Osteoblast (primary cell): ENCODE measurements around the gene RNF31. TPM values are rescaled to one million over a fixed set of nuclear protein-coding genes. Genes with fewer than 3 reads are reported as not detected.

ENCODE experiments used
- DNase-seq: peaks from one replicate; pipeline ENCODE4 v3.0.0; 2011; ENCODE audit warnings: low spot score, mixed read lengths; ENCODE audit not compliant: insufficient read length; ENCODE audit errors: missing footprints
- H2AFZ ChIP-seq: 2 replicates; pipeline ENCODE4 v1.6.0; 2011; ENCODE audit warnings: mild to moderate bottlenecking, low read length
- H3K27ac ChIP-seq: 2 replicates; pipeline ENCODE4 v1.5.1; 2011; ENCODE audit warnings: mild to moderate bottlenecking, low read depth, low read length, moderate library complexity
- H3K27me3 ChIP-seq: 2 replicates; pipeline ENCODE4 v1.6.0; 2012; ENCODE audit warnings: mild to moderate bottlenecking, control low read depth, inconsistent platforms, low read length, moderate library complexity; ENCODE audit not compliant: insufficient read depth
- H3K36me3 ChIP-seq: 2 replicates; pipeline ENCODE4 v1.5.1; 2011; ENCODE audit warnings: mild to moderate bottlenecking, low read length, control low read depth, moderate library complexity; ENCODE audit not compliant: insufficient read depth
- H3K4me1 ChIP-seq: 2 replicates; pipeline ENCODE4 v1.5.1; 2011; ENCODE audit warnings: mild to moderate bottlenecking, low read length, control low read depth, moderate library complexity; ENCODE audit not compliant: insufficient read depth
- H3K4me2 ChIP-seq: 2 replicates; pipeline ENCODE4 v1.6.0; 2011; ENCODE audit warnings: mild to moderate bottlenecking, low read length; ENCODE audit not compliant: insufficient read depth
- H3K4me3 ChIP-seq: fragments of 200-600 bp; sonication (generic); 3 replicates; pipeline ENCODE4 v1.5.1; 2012; ENCODE audit warnings: mild to moderate bottlenecking, low read length, inconsistent platforms; ENCODE audit not compliant: insufficient read depth
- H3K79me2 ChIP-seq: 2 replicates; pipeline ENCODE4 v1.6.0; 2012; ENCODE audit warnings: mild to moderate bottlenecking, low read length, control low read depth, inconsistent platforms; ENCODE audit not compliant: insufficient read depth
- H3K9me3 ChIP-seq: 2 replicates; pipeline ENCODE4 v1.5.1; 2011; ENCODE audit warnings: low read depth, low read length, control low read depth
- H4K20me1 ChIP-seq: 2 replicates; pipeline ENCODE4 v1.6.0; 2012; ENCODE audit warnings: mild to moderate bottlenecking, low read length, control low read depth; ENCODE audit not compliant: insufficient read depth
- total RNA-seq: library from RNA; depleted of rRNA; stranded (reverse); fragments of >200 nt; gene quantifications from 2 replicates; pipeline ENCODE4 v1.2.3, GENCODE V29; 2012
- TF ChIP-seq, protein P1 (sequence below): IDR thresholded peaks from 2 replicates; pipeline ENCODE4 v1.5.1; 2011; ENCODE audit warnings: mild to moderate bottlenecking, low read depth, low read length, moderate library complexity; ENCODE audit errors: extremely low read depth

RNF31 gene
- total RNA-seq, 1 donor = 49.6 TPM

- peak; percentile 90 for DNase-seq
- TF ChIP-seq, protein P1, sequence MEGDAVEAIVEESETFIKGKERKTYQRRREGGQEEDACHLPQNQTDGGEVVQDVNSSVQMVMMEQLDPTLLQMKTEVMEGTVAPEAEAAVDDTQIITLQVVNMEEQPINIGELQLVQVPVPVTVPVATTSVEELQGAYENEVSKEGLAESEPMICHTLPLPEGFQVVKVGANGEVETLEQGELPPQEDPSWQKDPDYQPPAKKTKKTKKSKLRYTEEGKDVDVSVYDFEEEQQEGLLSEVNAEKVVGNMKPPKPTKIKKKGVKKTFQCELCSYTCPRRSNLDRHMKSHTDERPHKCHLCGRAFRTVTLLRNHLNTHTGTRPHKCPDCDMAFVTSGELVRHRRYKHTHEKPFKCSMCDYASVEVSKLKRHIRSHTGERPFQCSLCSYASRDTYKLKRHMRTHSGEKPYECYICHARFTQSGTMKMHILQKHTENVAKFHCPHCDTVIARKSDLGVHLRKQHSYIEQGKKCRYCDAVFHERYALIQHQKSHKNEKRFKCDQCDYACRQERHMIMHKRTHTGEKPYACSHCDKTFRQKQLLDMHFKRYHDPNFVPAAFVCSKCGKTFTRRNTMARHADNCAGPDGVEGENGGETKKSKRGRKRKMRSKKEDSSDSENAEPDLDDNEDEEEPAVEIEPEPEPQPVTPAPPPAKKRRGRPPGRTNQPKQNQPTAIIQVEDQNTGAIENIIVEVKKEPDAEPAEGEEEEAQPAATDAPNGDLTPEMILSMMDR = no peak
- Histone ChIP-seq H3K9me3 (no peaks in the 10 kb centered on the region), H3K27ac (peak overlapping the region; percentile 88), H3K27me3 (no peaks in the 10 kb centered on the region), H3K79me2 (peaks cover 23% of the 10 kb centered on the region), H3K4me2 (peak overlapping the region; percentile 97), H3K4me3 (peak overlapping the region; percentile 82), H3K4me1 (peaks cover 11% of the 10 kb centered on the region), H4K20me1 (peaks cover 6% of the 10 kb centered on the region), H2AFZ (peak overlapping the region; percentile 42), H3K36me3 (peaks cover 74% of the 10 kb centered on the region)
Measured at GRCh38 chr14:24162093-24162492, 14.8 kb downstream of the RNF31 start.

- H3K9me3 ChIP-seq = no peaks in the 10 kb centered on the region
- H3K27me3 ChIP-seq = no peaks in the 10 kb centered on the region
- H3K27ac ChIP-seq = no peak overlapping the region
- peaks cover 69% of the 10 kb centered on the region for H3K36me3 ChIP-seq
- H3K79me2 ChIP-seq = peaks cover 23% of the 10 kb centered on the region
- H2AFZ ChIP-seq = no peak overlapping the region
- TF ChIP-seq, protein P1 = no peak
- H3K4me1 ChIP-seq = peaks cover 11% of the 10 kb centered on the region
- H4K20me1 ChIP-seq = peaks cover 6% of the 10 kb centered on the region
- H3K4me2 ChIP-seq = no peak overlapping the region
- DNase-seq = peak; percentile 35
- H3K4me3 ChIP-seq = no peak overlapping the region
Measured at GRCh38 chr14:24164518-24164991, 17.3 kb downstream of the RNF31 start.

DNA sequence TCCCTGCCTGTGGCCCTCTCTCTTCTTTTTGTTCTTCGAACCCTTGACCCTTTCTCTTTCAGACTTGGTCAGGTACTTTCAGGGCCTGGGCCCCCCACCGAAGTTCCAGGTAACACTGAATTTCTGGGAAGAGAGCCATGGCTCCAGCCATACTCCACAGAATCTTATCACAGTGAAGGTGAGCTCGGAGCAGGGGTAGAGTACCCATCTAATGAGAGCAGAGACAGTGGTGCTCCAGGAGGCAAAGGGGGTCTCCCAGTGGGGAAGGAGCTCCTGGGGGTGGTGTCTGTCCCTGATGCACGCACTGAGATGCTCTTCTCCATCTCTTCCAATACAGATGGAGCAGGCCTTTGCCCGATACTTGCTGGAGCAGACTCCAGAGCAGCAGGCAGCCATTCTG, 18.5 kb downstream of the RNF31 start:
- Histone ChIP-seq H3K4me1 (peaks cover 11% of the 10 kb centered on the region), H3K27ac (no peak overlapping the region), H3K9me3 (no peaks in the 10 kb centered on the region), H2AFZ (no peak overlapping the region), H3K4me3 (no peak overlapping the region), H3K79me2 (peaks cover 23% of the 10 kb centered on the region), H4K20me1 (peaks cover 6% of the 10 kb centered on the region), H3K4me2 (no peak overlapping the region), H3K36me3 (peaks cover 63% of the 10 kb centered on the region), H3K27me3 (no peaks in the 10 kb centered on the region)
- TF ChIP-seq, protein P1 = no peak
- DNase-seq = no peak

GRCh38 chr14:24167469-24168114, 20.3 kb downstream of the RNF31 start:
- H3K4me2 ChIP-seq = no peak overlapping the region
- no peak for DNase-seq
- peaks cover 63% of the 10 kb centered on the region for H3K36me3 ChIP-seq
- H3K4me3 ChIP-seq = no peak overlapping the region
- TF ChIP-seq, protein P1 = no peak
- no peak overlapping the region for H2AFZ ChIP-seq
- no peaks in the 10 kb centered on the region for H3K9me3 ChIP-seq
- H4K20me1 ChIP-seq = peaks cover 3% of the 10 kb centered on the region
- H3K27ac ChIP-seq = no peak overlapping the region
- no peaks in the 10 kb centered on the region for H3K4me1 ChIP-seq
- peaks cover 9% of the 10 kb centered on the region for H3K79me2 ChIP-seq
- H3K27me3 ChIP-seq = no peaks in the 10 kb centered on the region
